ENCODE data around the gene CNEP1R1. TPM values are rescaled to one million over a fixed set of nuclear protein-coding genes. Genes with fewer than 3 reads are reported as not detected.

CNEP1R1 gene
- total RNA-seq, 1 experiment from 2014 or later, result 12.2 TPM

DNA sequence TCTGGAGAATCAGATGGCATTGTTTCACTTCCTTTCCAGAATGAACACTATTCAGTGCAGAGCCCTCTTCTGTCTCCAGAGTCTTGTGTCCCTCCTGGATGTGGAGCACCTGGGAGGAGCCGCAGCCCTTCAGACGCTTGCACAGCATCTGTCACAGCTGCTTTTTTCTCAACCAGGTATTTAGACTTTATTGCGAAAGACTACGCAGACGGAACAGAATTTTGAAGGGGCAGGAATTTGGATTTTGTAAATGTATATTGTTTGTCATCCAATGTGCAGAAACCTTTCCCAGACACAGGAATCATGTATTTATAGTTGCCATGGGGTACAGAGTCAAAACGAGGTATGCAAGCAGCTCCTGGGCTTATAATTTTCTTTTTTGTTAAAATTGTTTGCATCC, 61.2 kb downstream of the CNEP1R1 start:
- no peaks in the 10 kb centered on the region for H3K27me3 ChIP-seq (ENCODE audit: insufficient read depth, low read depth)
- H3K27ac ChIP-seq, result no peak overlapping the region
- no peaks in the 10 kb centered on the region for H3K9me2 ChIP-seq (ENCODE audit: insufficient read depth)
- POLR2A ChIA-PET (ENCODE audit: unreplicated experiment), result no interaction called here
- no peaks in the 10 kb centered on the region for H3K9me3 ChIP-seq (ENCODE audit: insufficient read depth, low read depth)
- no peaks in the 10 kb centered on the region for H3K79me2 ChIP-seq (ENCODE audit: low read depth)
- no peaks in the 10 kb centered on the region for H3F3A ChIP-seq (ENCODE audit: insufficient read depth, low read depth)
- H3K4me2 ChIP-seq, result no peak overlapping the region
- H3K36me3 ChIP-seq (ENCODE audit: low read depth), result peaks cover 7% of the 10 kb centered on the region; the same call in 1 of the 2 replicates
- no peak for TF ChIP-seq EZH2 (IDR thresholded peaks at IDR 0.05; ENCODE audit: low read depth)
- TF ChIP-seq, protein P1, sequence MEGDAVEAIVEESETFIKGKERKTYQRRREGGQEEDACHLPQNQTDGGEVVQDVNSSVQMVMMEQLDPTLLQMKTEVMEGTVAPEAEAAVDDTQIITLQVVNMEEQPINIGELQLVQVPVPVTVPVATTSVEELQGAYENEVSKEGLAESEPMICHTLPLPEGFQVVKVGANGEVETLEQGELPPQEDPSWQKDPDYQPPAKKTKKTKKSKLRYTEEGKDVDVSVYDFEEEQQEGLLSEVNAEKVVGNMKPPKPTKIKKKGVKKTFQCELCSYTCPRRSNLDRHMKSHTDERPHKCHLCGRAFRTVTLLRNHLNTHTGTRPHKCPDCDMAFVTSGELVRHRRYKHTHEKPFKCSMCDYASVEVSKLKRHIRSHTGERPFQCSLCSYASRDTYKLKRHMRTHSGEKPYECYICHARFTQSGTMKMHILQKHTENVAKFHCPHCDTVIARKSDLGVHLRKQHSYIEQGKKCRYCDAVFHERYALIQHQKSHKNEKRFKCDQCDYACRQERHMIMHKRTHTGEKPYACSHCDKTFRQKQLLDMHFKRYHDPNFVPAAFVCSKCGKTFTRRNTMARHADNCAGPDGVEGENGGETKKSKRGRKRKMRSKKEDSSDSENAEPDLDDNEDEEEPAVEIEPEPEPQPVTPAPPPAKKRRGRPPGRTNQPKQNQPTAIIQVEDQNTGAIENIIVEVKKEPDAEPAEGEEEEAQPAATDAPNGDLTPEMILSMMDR (conservative IDR thresholded peaks at IDR 0.05), result no peak
- H4K20me1 ChIP-seq (ENCODE audit: insufficient read depth), result no peaks in the 10 kb centered on the region
- H2AFZ ChIP-seq, result no peak overlapping the region
- intact Hi-C loops (cut with micrococcal nuclease; ENCODE audit: unreplicated experiment), result no loop called here
- CTCF ChIA-PET, result no interaction called here
- BruUV-seq (replicated peaks), result no TSS peak
- H3K4me1 ChIP-seq (replicated peaks; ENCODE audit: insufficient read depth), result no peaks in the 10 kb centered on the region
- DNase-seq, result no peak
- no peak overlapping the region for H3K4me3 ChIP-seq

Other genes with a start within 250 kb of the CNEP1R1 start
- gene ZNF423, start 169.1 kb upstream of the CNEP1R1 start, total RNA-seq (2021), result not detected in 2 replicates
- 11.5 and 14.3 TPM in 2 replicates for gene HEATR3, start 40.7 kb downstream of the CNEP1R1 start, total RNA-seq (2021)
- gene TENT4B, start 128.1 kb downstream of the CNEP1R1 start, total RNA-seq (2021), result 6.1 and 11.4 TPM in 2 replicates
- gene ADCY7, start 241.3 kb downstream of the CNEP1R1 start, total RNA-seq (2021), result 39.3 and 59.5 TPM in 2 replicates